Activated CD8-positive, alpha-beta T cell treated with anti-CD3 and anti-CD28 coated beads for 36 hours (primary cell): ENCODE data around the gene EPHA1. TPM values are rescaled to one million over a fixed set of nuclear protein-coding genes. Genes with fewer than 3 reads are reported as not detected.

Experiments used
- ATAC-seq: fragments of 200-7000 bp; cut with Tn5 transposase; one replicate; pipeline ENCODE4 v1.10.0; 2021; ENCODE audit warnings: mild to moderate bottlenecking, moderate library complexity
- CTCF ChIA-PET: fragments of 350-600 bp; sonication (Branson Sonifier 250); formaldehyde crosslinking; loops from one replicate; lab custom pipeline; 2021; ENCODE audit warnings: antibody characterized with exemption; lab: Charles Lee
- POLR2A ChIA-PET: fragments of 350-600 bp; sonication (Branson Sonifier 250); formaldehyde crosslinking; loops from one replicate; lab custom pipeline; 2021; ENCODE audit warnings: antibody characterized with exemption; lab: Charles Lee
- DNase-seq: peaks from one replicate; pipeline ENCODE4 v3.0.0-alpha.2; 2020
- H3K27ac Mint-ChIP-seq: one replicate; pipeline ENCODE4 v1.8.0; 2021; ENCODE audit warnings: mild to moderate bottlenecking, mixed read lengths
- H3K27me3 Mint-ChIP-seq: one replicate; pipeline ENCODE4 v1.8.0; 2021; ENCODE audit warnings: mixed read lengths
- H3K36me3 Mint-ChIP-seq: one replicate; pipeline ENCODE4 v1.8.0; 2021; ENCODE audit warnings: low read depth, mixed read lengths
- H3K4me1 Mint-ChIP-seq: one replicate; pipeline ENCODE4 v1.8.0; 2021; ENCODE audit warnings: low read depth, mixed read lengths
- H3K4me3 Mint-ChIP-seq: one replicate; pipeline ENCODE4 v1.8.0; 2021; ENCODE audit warnings: mild to moderate bottlenecking, moderate library complexity, mixed read lengths
- H3K9me3 Mint-ChIP-seq: one replicate; pipeline ENCODE4 v1.8.0; 2021; ENCODE audit warnings: mixed read lengths
- intact Hi-C: fragments of 100-400 bp; cut with micrococcal nuclease; formaldehyde crosslinking; loops from one replicate; pipeline ENCODE4 v1.10.0; 2022
- total RNA-seq, 2 experiments: library from RNA; stranded (reverse); gene quantifications; one replicate each; pipeline ENCODE4 v1.2.3, GENCODE V29; 2021
- TF ChIP-seq, protein P1 (sequence below): fragments of 200-600 bp; IDR thresholded peaks from one replicate; pipeline ENCODE4 v1.8.0; 2022; ENCODE audit warnings: antibody characterized with exemption, mild to moderate bottlenecking

The EPHA1 gene
- total RNA-seq, 2 experiments from 2014 or later = 2.4 to 2.8 TPM

DNA sequence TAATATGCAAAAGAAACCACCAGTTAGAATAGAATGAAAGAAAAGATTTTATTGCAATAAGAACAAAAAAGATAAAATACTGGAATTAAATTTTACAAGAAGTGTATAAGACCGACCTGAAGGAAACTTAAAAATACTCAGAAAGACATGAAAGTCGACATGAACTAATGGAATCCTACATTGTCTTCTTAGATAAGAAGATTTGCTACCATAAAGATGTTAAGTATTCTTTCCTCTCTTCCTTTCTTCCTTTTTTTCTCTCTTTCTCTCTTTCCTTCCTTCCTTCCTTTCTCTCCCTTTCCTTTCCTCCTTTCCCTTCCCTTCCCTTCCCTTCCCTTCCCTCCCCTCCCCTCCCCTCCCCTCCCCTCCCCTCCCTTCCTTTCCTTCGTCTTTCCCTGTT is 41.1 kb upstream of the EPHA1 start:
- intact Hi-C loops = no loop called here
- Mint-ChIP-seq H3K4me3 (no peak overlapping the region), H3K27me3 (no peaks in the 10 kb centered on the region), H3K9me3 (no peaks in the 10 kb centered on the region), H3K27ac (no peak overlapping the region), H3K36me3 (no peaks in the 10 kb centered on the region), H3K4me1 (peaks cover 7% of the 10 kb centered on the region)
- POLR2A ChIA-PET = no interaction called here
- TF ChIP-seq, protein P1, sequence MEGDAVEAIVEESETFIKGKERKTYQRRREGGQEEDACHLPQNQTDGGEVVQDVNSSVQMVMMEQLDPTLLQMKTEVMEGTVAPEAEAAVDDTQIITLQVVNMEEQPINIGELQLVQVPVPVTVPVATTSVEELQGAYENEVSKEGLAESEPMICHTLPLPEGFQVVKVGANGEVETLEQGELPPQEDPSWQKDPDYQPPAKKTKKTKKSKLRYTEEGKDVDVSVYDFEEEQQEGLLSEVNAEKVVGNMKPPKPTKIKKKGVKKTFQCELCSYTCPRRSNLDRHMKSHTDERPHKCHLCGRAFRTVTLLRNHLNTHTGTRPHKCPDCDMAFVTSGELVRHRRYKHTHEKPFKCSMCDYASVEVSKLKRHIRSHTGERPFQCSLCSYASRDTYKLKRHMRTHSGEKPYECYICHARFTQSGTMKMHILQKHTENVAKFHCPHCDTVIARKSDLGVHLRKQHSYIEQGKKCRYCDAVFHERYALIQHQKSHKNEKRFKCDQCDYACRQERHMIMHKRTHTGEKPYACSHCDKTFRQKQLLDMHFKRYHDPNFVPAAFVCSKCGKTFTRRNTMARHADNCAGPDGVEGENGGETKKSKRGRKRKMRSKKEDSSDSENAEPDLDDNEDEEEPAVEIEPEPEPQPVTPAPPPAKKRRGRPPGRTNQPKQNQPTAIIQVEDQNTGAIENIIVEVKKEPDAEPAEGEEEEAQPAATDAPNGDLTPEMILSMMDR = no peak
- DNase-seq (no peak), ATAC-seq (no peak)
- CTCF ChIA-PET = no interaction called here

DNA sequence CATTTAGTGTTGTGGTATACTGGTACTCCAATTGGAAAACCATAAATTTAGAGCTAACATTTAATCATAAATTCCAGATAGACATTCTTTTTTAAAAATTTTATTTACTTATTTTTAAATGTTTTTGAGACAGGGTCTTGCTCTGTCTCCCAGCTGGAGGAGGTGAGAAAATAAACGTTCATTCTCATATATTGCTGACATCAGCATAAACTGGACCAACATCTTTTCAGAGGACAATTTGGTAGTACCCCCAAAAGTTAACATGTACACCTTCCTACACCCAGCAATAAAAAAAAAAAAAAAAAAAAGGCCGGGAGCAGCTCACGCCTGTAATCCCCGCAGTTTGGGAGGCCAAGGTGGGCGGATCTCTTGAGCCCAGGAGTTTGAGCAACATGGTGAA is 39.8 kb upstream of the EPHA1 start:
- H3K27me3 Mint-ChIP-seq = no peaks in the 10 kb centered on the region

DNA sequence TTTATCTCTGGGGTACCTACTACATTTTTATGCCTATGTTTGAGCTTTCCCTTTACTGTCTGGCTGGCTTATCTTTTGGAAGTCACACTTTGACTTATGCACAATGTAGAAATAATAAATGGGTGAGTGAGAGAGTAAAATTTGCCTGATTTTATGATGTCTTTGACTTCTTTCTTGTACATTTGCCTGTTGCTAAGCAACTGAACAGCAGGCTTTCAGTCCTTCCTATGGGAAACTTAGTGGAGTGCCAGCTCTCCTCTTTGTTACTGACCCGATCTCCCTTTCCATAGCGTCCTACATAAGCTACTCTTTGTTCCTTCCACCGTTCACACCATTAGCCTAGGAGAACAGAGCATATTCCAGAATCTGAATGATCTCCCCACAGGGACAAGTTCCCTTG is 38.8 kb upstream of the EPHA1 start:
- H3K27me3 Mint-ChIP-seq = no peaks in the 10 kb centered on the region

More for the DNA sequence above, 39.8 kb upstream of the EPHA1 start:
- Mint-ChIP-seq H3K4me3 (no peak overlapping the region), H3K9me3 (no peaks in the 10 kb centered on the region), H3K36me3 (no peaks in the 10 kb centered on the region), H3K4me1 (peaks cover 7% of the 10 kb centered on the region), H3K27ac (no peak overlapping the region)
- ChIA-PET CTCF (interaction anchor here (1.2 kb wide), 1 partner anchor 8 kb away, joined by 4 read pairs; no protein-coding TSS in a partner anchor), POLR2A (no interaction called here)
- intact Hi-C loops = no loop called here
- ATAC-seq (no peak), DNase-seq (no peak)
- TF ChIP-seq, protein P1 = no peak

DNA sequence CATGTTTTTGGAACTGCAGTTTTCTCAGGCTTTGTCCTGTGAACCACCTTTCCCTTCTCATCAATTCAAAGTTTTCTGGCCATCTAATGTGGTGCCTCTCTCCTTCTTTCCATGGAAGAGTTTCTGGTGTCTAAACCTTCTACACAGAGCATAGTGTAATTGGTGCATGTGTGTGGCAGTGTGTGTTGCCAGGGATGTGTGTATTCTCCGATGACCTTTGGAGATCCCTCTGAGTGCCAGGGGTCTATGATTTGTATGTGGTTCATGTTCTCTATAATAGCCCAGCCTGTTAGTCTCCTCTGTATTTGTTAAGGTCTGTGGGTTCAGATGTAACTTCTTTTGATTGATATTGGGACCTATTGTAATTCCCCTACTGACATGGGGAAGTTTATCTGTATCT is 36.1 kb upstream of the EPHA1 start:
- intact Hi-C loops = no loop called here
- H3K4me3 Mint-ChIP-seq = no peak overlapping the region
- CTCF ChIA-PET = no interaction called here
- no peak overlapping the region for H3K27ac Mint-ChIP-seq
- POLR2A ChIA-PET = interaction anchor here (0.9 kb wide), 1 partner anchor 39 kb away, joined by 3 read pairs; no protein-coding TSS in a partner anchor
- peaks cover under 1% of the 10 kb centered on the region for H3K4me1 Mint-ChIP-seq
- ATAC-seq (no peak), DNase-seq (no peak)
- no peaks in the 10 kb centered on the region for H3K9me3 Mint-ChIP-seq
- TF ChIP-seq, protein P1 = no peak
- H3K27me3 Mint-ChIP-seq = no peaks in the 10 kb centered on the region
- H3K36me3 Mint-ChIP-seq = no peaks in the 10 kb centered on the region

More for the DNA sequence above, 38.8 kb upstream of the EPHA1 start:
- TF ChIP-seq, protein P1 = no peak
- Mint-ChIP-seq H3K4me3 (no peak overlapping the region), H3K9me3 (no peaks in the 10 kb centered on the region), H3K36me3 (no peaks in the 10 kb centered on the region), H3K4me1 (peaks cover under 1% of the 10 kb centered on the region), H3K27ac (no peak overlapping the region)
- DNase-seq (no peak), ATAC-seq (no peak)
- CTCF ChIA-PET = no interaction called here
- intact Hi-C loops = no loop called here
- POLR2A ChIA-PET = no interaction called here

DNA sequence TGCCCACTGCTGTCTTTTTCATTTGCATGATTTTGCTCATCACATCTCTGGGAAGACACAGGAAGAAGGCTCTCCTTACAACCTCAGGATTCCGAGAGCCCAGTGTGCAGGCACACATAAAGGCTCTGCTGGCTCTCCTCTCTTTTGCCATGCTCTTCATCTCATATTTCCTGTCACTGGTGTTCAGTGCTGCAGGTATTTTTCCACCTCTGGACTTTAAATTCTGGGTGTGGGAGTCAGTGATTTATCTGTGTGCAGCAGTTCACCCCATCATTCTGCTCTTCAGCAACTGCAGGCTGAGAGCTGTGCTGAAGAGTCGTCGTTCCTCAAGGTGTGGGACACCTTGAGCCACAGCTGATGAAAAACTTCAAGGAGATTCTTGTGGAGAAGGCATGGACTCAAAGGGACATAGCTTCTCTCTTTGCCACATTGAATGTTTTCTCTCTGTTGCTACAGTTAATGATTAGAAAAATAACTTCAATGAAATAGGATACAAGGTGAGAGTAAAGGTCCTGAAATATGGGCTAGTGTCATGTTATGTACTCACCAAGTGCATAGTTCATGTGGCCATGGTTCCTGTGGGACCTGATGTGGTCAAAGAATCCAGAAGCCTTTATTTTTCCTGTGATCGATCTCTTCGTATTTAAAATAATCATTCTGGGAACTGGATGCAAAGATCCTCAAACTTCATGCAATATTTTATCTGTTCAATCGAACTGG is 35.6 kb upstream of the EPHA1 start:
- CTCF ChIA-PET = no interaction called here
- H3K27ac Mint-ChIP-seq = no peak overlapping the region
- DNase-seq (no peak), ATAC-seq (no peak)
- no peak overlapping the region for H3K4me3 Mint-ChIP-seq
- H3K9me3 Mint-ChIP-seq = no peaks in the 10 kb centered on the region
- TF ChIP-seq, protein P1 = no peak
- POLR2A ChIA-PET = interaction anchor here (0.9 kb wide), 1 partner anchor 39 kb away, joined by 3 read pairs; no protein-coding TSS in a partner anchor
- peaks cover 2% of the 10 kb centered on the region for H3K4me1 Mint-ChIP-seq
- no peaks in the 10 kb centered on the region for H3K27me3 Mint-ChIP-seq
- intact Hi-C loops = no loop called here
- H3K36me3 Mint-ChIP-seq = no peaks in the 10 kb centered on the region
